ENCODE measurements around the gene HSPBP1. TPM values are rescaled to one million over a fixed set of nuclear protein-coding genes. Genes with fewer than 3 reads are reported as not detected.

The HSPBP1 gene
- total and polyA plus RNA-seq, 2 of the 4 experiments (the other 2 are of a cell fraction), result 21.0 to 43.2 TPM

DNA sequence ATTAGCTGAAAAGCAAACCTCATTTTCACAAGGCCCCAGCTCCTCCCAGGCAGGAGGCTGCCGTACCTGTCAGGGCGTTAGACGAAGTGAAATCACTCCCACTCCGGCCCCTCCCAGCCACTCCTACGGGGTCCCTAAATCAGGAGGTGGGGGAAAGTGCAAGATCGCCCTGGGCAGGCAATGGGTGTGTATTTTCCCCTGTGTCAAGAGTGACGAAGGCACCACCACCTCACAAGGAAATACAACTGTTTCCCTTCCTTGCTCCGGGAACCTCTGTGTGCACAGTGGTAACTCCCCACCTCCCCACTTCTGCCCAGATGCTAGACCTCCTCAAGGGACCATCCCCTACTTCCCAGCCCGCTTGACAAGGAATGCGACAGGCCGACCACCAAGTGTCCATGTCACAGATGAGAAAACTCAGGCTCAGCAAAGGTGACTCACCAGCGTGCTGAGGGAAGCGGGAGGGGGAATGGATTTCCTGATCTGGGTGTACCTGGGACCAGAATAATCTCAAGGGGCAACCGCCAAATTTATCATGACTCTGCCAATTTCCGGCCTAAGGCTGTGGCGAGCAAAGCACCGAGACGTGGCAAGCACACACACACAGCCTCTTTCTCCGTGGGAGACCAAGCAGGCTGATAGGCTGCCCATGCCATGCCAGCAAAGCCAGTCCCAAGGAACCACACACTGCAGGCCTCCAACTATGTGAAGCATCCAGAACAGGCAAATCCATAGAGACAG lies 28.4 kb downstream of the HSPBP1 start (continued):
- TF ChIP-seq MAZ (IDR thresholded peaks at IDR 0.05; ENCODE audit: borderline replicate concordance, low read depth, low read length) (no peak), CEBPB (IDR thresholded peaks at IDR 0.05; ENCODE audit: low read depth, low read length) (no peak), NFE2L2 (IDR thresholded peaks at IDR 0.05; ENCODE audit: low read depth, low read length) (no peak), FOS (IDR thresholded peaks at IDR 0.05; ENCODE audit: low read depth, low read length) (no peak), CHD1 (IDR thresholded peaks at IDR 0.05; ENCODE audit: low read depth, low read length) (no peak)

DNA sequence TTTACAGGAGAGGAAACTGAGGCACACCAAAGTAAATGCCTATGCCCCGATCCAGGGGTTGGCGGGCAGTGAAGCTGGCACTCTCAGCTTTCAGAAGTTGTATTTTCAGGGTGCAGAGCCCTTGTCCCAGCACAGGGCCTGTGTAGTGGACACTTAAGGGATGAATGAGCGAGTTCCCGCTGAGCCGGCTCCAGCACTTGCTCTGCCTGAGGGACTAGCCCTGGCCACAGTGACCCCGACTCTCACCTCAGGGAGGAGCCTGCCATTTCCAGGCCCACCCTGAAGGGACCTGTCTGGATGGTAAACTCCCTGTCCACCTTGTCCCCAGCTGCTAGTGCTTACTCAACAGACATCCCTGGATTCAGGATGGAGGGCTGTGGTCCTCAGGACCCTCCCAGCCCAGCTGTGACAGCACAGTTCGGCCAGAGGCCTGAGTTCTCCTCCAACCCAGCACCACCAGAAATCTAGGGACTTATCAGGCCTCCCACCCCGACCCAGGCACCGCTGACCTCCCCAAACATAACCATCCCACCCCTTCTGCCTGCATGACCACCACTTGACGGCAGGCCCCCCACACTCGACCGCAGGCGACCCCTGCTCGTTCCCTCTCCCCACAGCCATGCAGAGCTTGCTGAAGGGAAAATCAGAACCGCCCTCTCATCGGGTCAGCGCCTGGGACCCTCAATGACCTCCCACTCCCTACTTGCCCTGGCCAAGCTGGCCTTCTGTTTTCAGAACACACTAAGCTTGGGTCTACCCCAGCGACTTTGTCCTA lies 29.5 kb downstream of the HSPBP1 start:
- Histone ChIP-seq H3K18ac (ENCODE audit: low read depth, low read length) (no peak overlapping the region), H3K27ac (ENCODE audit: insufficient read depth, low read length) (no peak overlapping the region), H3K23ac (ENCODE audit: low read depth, low read length) (no peak overlapping the region), H2BK120ac (ENCODE audit: low read depth, low read length) (no peak overlapping the region), H2BK20ac (ENCODE audit: low read depth, low read length) (no peak overlapping the region), H3K9ac (ENCODE audit: low read depth, low read length) (no peak overlapping the region), H4K5ac (ENCODE audit: low read depth, low read length) (no peak overlapping the region), H2BK5ac (ENCODE audit: low read depth, low read length, poor library complexity, severe bottlenecking) (no peak overlapping the region), H3K36me3 (ENCODE audit: control insufficient read depth, insufficient read depth, low read length) (peaks cover 11% of the 10 kb centered on the region), H2BK15ac (ENCODE audit: low read depth, low read length) (no peak overlapping the region), H4K91ac (ENCODE audit: insufficient read depth, low read depth, low read length) (no peak overlapping the region), H3K27me3 (ENCODE audit: control insufficient read depth, insufficient read depth, low read length) (no peaks in the 10 kb centered on the region), H3K4me3 (ENCODE audit: insufficient read depth, low read depth, low read length) (no peak overlapping the region), H3K79me1 (ENCODE audit: low read depth in 1 of 2, low read length in 2 of 2) (peaks cover 12 to 91% of the 10 kb centered on the region in 2 experiments), H4K8ac (ENCODE audit: low read depth in 2 of 2, low read length in 2 of 2) (no peak overlapping the region), H3K4me2 (ENCODE audit: low read depth, low read length) (no peak overlapping the region), H3K56ac (ENCODE audit: extremely low read depth, insufficient read depth, low read length) (no peak overlapping the region), H3K9me1 (ENCODE audit: insufficient read depth, low read length) (peaks cover 26% of the 10 kb centered on the region), H4K20me1 (ENCODE audit: insufficient read depth, low read length) (peaks cover 91% of the 10 kb centered on the region), H3K14ac (replicated peaks; ENCODE audit: low read depth, low read length) (no peak overlapping the region), H3K4ac (ENCODE audit: low read depth, low read length) (no peak overlapping the region), H3K4me1 (ENCODE audit: control insufficient read depth, insufficient read depth, low read length) (0 out of 2 replicates have a peak, but pooled peaks cover 1% of the 10 kb centered on the region), H2AFZ (replicated peaks; ENCODE audit: low read length, poor library complexity) (no peak overlapping the region), H2AK9ac (replicated peaks; ENCODE audit: low read depth, low read length, poor library complexity) (no peak overlapping the region), H2AK5ac (ENCODE audit: low read depth, low read length) (no peak overlapping the region), H3K9me3 (ENCODE audit: control insufficient read depth, insufficient read depth, low read length) (no peaks in the 10 kb centered on the region)
- in situ Hi-C loops (cut with MboI; ENCODE audit: low sequenced_read_pairs), result no loop called here
- ATAC-seq (ENCODE audit: low read depth) (no peak), DNase-seq (no peak)
- intact Hi-C loops (cut with micrococcal nuclease), result no loop called here
- no TSS peak for BruUV-seq (replicated peaks)
- CTCF ChIA-PET, result no interaction called here
- WGBS, 2 experiments (ENCODE audit: extremely low coverage in 2 of 2, insufficient read length in 1 of 2), result 82% methylated on average over 11 of the region's 18 CpGs; no CpG with 5 or more reads in 1 of the 2 experiments
- dilution Hi-C loops (cut with HindIII; ENCODE audit: low sequenced_read_pairs, unreplicated experiment), result no loop called here
- POLR2A ChIA-PET (ENCODE audit: unreplicated experiment), result no interaction called here
- no peak for TF ChIP-seq ELK1 (IDR thresholded peaks at IDR 0.05; ENCODE audit: borderline replicate concordance, low read depth, low read length)
- no peak for TF ChIP-seq USF2 (IDR thresholded peaks at IDR 0.05; ENCODE audit: low read depth, low read length)
- TF ChIP-seq RCOR1 (IDR thresholded peaks at IDR 0.05; ENCODE audit: insufficient replicate concordance, low read length), result no peak
- no peak for TF ChIP-seq MXI1 (IDR thresholded peaks at IDR 0.05; ENCODE audit: borderline replicate concordance, low read depth, low read length)
- TF ChIP-seq, protein P1, sequence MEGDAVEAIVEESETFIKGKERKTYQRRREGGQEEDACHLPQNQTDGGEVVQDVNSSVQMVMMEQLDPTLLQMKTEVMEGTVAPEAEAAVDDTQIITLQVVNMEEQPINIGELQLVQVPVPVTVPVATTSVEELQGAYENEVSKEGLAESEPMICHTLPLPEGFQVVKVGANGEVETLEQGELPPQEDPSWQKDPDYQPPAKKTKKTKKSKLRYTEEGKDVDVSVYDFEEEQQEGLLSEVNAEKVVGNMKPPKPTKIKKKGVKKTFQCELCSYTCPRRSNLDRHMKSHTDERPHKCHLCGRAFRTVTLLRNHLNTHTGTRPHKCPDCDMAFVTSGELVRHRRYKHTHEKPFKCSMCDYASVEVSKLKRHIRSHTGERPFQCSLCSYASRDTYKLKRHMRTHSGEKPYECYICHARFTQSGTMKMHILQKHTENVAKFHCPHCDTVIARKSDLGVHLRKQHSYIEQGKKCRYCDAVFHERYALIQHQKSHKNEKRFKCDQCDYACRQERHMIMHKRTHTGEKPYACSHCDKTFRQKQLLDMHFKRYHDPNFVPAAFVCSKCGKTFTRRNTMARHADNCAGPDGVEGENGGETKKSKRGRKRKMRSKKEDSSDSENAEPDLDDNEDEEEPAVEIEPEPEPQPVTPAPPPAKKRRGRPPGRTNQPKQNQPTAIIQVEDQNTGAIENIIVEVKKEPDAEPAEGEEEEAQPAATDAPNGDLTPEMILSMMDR (conservative IDR thresholded peaks at IDR 0.05; ENCODE audit: low read depth, low read length), result no peak
- TF ChIP-seq POLR2A (IDR thresholded peaks at IDR 0.05; ENCODE audit: low read depth, low read length), result no peak
- TF ChIP-seq FOS (IDR thresholded peaks at IDR 0.05; ENCODE audit: low read depth, low read length), result no peak
